GOT3 (cell line): ENCODE measurements around the gene TNFAIP8.
"Not testable (repeated sequence)": the region's sequence is repeated elsewhere in the genome, so short reads cannot be mapped to it uniquely, and the experiment has no call there.

Experiments used
- DNase-seq: peaks from one replicate; lab custom pipeline; 2025; ENCODE audit warnings: mixed read lengths; lab: John Stamatoyannopoulos, UW

Gene TNFAIP8

DNA sequence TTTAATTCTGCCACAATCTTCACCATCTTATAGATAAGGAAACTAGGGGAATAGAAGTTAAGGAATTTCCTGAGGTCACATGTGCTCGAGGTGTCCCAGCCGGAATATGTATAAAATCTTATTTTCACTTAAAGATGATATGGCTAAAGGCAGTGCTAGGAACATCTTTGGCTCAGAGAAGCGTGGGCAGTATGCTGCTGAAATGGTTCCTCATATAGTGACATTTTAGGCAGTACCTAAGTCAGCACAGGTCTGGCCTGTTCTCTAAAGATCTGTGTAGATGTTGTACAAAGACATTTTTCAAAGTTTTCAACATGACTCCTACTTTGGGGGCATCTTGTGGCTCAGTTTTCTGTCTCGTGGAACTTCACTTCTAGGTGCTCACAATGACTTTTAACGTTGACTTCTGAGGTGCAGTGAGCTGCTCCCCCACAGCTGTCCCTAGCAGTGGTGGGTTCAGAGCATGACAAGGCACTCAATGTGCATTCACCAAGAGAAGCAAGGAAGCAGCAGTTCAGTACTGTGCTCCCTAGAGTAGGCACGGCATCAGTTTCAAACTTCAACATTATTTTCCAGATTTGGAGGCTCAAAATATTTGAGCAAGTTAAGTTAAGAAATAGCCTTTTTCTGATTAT, 40.3 kb downstream of the TNFAIP8 start:
- no peak for DNase-seq

DNA sequence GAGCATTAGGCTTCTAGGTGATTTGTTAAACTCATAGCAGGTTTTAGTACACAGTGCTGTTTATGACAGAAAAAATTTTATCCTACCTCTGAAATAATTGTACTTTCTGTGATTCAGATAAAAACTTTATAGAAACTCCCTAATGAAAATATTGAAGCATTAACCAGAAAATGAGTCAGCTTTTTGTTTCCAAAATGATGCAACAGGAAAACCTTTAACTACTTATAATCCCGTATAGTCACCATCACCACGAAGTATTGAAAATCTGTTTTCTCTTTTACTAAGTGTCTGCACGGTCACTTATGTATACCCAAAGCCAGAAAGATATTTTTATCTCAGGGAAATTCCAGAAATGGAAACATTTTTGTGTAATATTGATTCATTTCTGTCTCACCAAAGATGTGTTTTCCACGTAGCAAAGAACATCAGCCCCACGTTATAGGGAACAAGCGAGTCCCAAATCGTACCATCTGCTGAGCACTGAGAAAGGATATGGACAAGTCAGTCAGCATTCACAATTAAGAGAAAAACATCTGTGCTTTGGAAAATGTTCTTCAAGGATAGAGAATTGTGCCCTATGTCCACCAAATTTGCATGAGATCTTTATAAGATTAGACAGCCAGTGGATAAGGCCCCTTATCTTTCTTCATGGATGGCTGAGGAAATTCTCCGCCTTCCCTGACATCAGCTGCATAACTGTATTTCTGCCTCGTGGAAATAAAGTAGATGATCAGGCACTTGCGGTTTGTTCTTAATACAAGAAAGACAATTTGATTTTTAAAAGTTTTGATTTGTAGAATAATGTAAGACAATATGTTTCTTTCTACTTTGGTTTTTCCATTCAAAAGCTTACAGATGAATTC, 41.9 kb downstream of the TNFAIP8 start:
- no peak for DNase-seq

DNA sequence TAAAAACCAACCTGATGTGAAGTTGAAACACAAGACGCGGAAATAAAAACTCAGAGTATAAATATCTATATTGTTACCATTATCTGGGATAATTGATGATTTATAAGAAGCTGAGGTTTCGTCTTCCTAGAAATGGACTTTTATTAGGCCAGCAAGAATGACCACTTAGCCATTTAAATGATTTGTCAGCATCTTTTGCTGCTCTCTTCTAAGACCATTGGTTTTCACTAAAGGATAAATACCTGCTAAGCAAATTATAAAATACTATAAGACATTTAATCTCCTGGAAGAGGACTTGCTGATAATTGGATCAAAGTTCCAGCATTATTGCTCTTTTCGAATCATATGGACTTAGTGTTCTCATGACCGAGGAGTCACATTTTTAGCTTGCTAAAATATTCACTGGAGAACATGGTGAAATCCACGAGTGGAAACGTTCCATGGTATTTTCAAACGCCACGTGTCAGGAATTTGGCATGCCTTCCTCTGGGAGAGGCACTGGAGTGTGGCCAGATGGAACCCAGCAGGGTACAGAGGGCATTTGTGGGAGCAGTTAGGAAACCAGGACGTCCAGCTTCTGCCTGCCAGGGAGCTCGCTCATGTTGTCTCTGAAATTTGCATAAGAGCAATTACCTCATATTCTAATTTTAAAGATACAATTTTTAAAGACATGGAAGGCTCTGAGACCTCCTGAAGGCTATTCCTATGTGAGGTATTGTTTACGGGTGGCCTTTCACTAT, 43.1 kb downstream of the TNFAIP8 start:
- no peak for DNase-seq

DNA sequence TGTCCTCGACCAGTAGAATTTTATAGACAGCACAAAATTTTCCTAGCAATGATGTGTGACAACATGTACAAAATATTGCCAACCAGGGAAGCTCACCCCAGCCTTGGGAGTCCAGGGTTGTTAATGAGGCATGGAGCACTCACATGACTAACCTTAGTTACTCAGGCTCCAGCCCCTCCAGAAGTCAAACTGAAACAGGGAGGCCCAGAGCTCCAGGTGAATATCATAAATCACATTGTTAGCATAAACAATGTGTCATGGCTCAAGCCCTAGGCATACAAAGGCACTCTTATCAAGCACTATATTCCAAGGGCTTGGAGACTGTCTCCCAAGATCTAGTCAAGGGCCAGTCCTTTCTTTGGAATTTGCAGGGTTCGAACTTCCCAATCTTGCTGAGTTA, 44.4 kb downstream of the TNFAIP8 start:
- DNase-seq = no peak

DNA sequence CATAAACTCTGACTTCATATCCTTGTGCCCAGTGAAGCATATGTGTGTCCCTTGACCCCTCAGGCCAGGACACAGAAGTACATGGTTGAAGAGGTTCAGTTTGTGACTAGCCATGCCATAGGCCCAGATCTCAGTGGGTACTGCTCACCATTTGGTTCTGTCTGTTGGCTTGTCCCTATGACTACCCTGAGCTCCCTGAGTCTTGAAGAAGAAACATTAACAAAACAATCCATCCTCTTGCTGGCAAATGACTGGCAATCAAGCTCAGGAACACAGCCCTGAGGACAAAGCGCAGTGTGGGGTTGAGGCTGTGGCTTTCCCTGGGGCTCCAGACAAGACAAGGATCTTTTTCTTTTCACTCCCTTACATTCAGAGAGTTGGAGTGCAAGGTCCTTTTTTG, 46.3 kb downstream of the TNFAIP8 start:
- DNase-seq = no peak

DNA sequence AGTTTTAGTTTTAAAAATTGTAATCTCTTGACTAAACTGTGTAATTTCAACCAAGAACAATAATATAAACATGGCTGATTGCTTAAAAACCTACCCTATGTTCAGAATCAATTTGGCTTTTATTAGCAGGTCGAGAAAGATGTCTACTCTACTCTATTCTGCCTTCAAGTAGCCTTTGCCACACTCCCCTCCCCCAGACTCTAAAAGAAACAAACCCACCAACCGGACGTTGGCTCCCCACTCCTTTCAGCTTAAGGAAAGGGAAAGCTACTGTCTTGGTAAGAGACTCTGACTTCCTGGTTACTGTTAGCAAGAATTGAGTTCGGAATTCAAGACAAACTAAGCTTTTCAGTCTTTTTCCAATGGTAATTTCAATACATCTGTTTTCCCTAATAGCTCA, 46.7 kb downstream of the TNFAIP8 start:
- no peak for DNase-seq

DNA sequence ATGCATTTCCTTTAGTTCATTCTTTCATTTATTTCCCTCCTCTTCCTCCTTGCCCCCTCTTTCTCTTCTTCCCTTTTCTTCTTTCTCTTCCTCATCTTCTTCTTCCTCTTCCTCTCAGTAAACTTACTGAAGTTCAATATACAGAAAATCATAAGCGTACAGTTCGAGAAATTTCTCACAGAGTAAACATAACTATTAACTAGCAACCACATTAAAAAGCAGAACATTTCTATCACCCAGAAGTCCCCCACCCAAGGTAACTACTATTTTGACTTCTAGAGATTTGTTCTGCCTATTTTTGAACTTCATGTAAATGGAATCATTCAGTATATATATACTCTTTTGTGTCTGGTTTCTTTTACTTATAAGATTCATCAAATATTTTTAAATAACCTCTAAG, 48.2 kb downstream of the TNFAIP8 start:
- no peak for DNase-seq

DNA sequence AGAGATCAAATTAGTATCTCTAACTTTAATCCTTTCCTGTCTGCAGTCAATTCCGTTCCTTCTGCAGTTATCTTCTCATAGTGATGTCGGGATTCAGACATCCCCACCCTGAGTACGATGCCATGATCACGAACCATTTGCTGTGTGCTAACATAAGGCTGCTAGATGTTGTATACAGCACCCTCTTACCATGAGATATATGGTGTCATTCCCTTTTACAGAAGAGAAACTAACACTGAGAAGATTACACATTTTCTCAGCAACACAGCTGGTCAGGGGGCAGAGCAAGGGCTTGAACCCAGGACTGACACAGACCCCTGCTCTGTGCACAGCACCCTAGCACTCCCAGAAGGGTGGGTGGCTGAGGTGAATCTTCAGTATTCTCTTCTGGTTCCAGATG, 49.6 kb downstream of the TNFAIP8 start:
- DNase-seq = no peak

DNA sequence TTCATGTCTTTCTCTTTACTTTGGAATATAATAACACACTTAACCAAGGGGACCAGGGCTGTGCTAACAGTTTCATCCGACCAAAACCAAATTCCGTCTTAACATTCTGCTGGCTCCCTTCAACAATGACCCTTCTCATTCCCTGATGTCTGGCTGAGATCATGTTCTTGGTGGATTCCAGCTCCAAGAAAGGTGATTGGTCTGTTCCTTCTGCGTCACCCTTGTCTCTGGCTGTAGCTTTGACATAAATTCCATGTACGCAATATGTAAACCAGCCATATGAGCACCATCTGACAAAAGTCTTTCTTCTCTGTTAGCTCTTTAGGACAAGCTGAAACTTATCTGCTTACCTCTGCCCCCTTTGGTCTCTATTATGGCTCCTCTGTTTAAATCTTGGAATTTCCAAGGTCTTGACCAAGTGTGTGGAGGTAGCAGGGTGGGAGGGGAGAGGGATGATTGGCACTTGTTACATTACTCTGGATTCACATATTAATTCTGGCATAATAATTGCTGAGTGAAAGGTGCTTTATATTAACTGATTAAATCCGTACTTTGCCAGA, 50.8 kb downstream of the TNFAIP8 start:
- DNase-seq = no peak

DNA sequence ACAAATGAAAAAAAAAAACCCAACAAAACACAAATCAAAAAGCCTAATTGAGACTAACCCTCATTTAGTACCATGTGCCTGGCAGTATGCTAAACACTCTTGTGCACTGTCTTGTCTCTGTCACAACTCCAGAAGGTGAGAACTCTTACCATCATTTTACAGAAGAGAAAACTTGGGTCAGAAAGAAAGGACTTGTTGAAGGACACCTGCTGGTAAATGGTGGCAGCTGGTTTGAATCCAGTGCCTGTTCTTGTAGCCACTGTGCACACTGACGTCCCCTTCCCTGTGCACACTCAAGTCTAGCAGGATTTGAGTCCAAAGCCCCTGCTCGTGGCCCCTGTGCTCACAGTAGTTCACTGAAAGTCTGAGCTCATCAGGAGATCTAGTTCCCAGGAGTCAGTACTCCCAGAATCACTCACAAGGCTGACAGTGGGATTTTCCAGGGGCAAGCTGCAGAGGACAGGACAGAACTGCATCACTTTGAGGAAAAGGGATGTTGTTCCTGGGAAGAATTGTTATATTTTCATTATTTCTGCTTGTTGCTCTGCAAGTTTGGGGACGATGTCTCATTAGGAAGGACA, 53.5 kb downstream of the TNFAIP8 start:
- no peak for DNase-seq

DNA sequence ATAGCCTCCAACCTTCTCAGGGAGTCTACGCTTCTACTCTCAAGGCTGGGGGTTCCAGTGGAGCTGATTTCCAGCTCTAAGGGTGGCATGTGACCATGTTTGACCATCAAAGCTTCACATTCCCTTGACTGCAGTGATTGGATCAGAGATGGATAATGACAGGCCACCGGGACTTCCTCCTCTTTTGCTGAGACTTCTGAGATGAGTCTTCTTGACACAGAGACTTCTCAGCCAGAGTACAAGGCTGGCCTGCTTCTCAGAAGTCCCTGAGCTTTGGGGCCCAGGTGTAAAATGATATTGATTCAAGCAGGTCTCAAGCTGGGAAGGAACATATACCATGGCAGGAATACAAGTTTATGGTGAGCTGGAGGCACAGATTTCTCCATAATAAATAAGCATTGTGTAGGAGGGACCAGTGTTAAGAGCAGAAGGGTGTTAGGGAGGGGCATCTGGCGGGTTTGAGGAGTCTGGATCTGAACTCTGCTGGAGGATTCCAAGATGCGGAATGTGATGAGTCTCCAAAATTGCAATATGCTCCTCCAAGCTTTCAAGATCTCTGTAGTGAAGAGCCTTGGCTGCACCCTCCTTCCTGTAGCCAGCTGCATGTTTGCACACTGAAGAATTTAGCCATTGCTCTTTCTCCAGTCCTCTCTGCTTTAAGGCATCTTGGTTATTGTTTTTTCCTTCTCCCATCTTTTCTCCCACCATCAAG, 54.8 kb downstream of the TNFAIP8 start:
- no peak for DNase-seq

DNA sequence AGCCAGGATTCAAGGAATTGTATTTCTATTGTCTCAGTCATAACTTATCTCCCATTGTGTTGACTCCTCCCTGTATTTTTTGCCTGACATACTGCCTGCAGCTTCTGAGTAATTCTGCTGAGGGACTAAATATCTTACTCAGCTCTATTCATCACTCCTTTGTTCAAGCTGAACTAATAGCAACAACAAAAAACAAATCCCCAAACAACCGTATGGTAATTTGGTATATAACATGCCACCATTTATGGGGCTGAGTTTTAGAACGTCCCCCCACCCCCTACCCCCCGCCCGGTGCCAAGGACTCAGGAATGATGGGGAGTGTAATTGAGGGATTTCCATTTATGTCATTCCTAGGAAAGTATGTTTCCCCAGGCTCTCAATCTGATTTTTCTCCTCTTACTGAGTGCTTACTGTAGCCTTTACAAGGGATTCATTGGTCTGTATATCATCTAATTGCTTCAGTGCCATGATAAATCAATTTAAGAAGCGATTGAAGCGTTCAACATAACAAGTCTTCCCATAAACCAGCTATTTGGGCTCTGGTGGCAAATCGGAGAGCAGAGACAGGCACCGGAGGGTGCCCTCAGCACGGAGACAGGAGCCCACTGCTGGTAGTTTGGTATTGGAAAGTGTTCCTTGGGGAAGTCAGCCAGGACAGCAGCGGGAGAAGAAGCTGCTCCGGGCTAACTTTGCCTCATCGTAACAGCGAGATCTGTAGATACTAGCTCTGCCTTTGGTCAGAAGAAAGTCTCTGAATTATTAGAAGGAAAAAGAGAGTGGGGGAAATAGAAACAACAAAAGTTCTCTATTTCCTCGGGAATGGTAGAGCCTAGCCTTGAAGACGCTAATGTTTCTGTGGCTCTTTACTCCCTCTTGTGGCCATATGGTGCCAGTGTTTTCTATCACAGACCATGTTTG, 55.8 kb downstream of the TNFAIP8 start:
- DNase-seq = peak; percentile 35

DNA sequence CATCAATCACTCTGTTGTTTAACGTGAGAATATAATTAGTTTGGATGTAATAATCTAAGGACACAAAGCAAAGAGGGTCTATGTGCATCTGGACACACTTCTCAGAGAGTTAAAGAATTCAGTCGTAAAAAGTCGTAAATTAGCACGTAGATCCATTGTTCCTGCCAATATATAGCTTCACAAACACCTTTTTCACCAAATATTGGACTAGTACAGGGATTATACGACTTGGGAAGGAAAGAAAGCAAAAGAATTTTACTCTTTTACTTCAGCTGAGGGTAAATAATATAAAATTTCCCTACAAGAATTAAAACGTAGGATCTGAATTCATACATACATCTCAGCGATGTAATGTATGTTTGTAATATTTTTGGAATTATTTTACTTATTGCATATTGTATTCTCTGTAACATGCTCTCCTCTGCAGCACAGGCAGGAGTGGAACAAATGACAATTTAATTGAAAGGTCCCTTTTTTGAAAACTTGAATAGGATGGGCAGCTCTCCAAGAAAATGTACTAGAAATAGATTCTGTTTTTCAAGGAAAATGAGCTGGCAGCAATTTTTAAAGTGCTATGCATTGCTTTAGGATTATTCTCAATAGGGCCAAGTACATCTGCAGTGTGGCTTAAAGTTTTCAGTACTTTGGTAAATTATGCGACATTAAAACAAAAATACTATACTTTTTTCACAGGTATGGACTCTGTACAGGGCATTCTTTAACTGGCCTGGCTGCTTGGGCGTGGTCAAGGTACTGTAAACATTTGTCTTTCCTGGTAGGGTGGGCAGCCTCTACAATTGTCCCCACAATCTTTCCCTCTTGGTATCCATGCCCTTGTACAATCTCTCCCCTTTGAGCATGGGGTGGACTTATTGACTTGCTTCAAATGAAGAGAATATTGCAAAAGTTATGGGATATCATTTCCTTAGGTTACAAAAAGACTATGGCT, 56.7 kb downstream of the TNFAIP8 start:
- DNase-seq = no peak

DNA sequence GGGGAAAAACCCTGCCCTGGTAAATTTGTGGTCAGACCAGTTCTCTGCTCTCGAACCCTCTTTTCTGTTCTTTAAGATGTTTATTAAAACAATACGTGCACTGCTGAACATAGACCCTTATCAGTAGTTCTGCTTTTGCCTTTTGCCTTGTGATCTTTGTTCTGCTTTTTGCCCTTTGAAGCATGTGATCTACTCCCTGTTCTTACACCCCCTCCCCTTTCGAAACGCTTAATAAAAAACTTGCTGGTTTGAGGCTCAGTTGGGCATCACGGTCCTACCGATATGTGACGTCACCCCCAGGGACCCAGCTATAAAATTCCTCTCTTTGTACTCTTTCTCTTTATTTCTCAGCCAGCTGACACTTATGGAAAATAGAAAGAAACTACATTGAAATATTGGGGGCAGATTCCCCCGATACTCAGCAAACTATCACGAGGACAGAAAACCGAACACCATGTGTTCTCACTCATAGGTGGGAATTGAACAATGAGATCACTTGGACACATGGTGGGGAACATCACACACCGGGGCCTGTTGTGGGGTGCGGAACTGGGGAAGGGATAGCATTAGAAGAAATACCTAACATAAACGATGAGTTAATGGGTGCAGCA, 58.4 kb downstream of the TNFAIP8 start:
- DNase-seq = not testable (repeated sequence)

DNA sequence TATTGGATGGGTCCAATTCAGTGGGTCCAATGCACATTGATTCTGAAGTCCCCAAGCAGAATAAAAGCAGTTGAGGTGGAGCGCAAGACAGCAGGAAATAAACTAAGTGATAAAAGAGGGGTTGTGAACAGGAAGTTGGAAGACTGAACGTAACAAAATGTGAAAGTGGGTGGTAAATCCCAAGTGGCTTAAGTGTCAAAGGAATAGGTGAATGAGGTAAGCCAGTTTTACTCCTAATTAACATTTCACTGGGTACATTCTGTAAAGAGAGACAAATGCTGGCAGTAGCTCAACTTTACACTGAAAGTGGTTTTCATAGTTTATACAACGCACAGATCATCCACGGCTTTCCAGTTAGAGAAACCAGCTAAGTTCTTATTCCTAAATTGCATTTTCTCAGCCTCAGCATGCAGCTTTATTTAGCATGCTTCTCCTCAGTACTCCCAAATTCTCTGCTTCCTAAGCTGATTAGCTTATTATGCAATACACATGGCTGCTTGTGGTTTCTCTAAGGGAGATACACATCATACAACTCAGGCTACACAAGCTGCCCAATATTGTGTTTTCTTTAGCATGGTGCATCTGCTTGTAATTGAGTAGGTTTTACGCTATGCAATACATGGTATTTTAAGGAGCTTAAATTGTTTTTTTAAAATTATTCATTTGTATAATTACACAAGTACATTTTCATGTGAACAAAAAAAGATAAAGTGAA, 62.2 kb downstream of the TNFAIP8 start:
- DNase-seq = no peak

DNA sequence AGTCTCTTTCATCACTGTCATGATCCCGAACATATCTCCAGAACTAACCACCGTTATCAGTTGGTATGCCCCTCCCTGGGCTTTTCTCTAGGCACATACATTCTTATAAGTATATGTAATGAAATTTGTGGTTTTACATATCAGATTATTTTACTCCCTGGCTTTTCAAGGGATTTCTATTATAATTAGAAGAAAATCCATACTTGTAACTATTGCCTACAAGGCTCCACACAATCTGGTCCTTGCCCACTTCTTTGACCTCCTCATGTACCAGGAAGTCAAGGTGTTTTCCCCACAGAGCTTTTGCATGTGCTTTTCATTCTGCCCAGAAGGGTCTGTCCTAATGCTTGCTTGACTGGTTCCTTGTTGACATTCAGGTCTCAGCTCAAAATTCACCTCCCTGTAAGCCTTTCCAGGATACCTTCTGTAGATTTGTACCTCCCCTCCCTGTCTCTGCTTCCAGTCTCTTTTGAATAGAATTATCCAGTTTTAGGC, 62.8 kb downstream of the TNFAIP8 start:
- DNase-seq = no peak

DNA sequence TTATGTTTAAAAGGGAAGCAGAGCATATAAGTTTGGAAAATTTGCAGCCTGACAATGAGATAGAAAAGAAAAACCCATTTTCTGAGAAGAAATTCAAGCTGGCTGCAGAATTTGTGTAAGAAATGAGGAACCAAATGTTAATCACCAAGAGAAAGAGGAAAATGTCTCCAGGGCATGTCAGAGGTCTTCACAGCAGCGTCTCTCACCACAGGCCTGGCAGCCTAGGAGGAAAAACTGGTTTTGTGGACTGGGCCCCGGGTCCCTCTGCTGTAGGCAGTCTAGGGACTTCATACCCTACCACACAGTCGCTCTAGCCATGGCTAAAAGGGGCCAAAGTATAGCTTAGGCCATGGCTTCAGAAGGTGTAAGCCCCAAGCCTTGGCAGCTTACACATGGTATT, 64.3 kb downstream of the TNFAIP8 start:
- DNase-seq = no peak

DNA sequence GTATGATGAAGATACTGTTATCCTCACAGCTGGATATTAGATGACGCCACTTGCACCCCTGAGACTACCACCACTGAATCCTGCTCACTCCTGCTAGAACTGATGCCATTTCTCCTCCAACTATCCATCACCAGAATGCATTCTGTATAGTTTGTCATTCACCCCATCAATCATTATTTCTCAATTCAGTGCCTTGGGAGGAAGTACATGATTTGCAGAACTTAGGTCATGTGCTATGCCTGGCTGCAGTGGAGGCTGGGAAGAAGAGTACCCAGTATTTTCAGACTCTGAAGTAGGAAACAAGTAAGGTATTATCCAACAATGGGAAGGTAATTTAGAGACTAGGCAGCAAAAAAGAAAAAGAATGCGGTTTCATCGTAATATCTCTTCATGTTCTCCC, 70.2 kb downstream of the TNFAIP8 start:
- DNase-seq = no peak
